Renal pelvis (tissue), 12 donors: ENCODE results near the gene AIRE. TPM values are rescaled to one million over a fixed set of nuclear protein-coding genes. Genes with fewer than 3 reads are reported as not detected.
"Not testable (repeated sequence)": the region's sequence is repeated elsewhere in the genome, so short reads cannot be mapped to it uniquely, and the experiment has no call there.

Source experiments
- DNase-seq: peaks from one replicate; pipeline ENCODE4 v3.0.0-alpha.2; 2013
- long read RNA-seq, 16 experiments: transcript quantifications; one replicate each; lab custom pipeline, GENCODE V29; 2026
- polyA plus RNA-seq, 3 donors: library from polyadenylated mRNA; unstranded; fragments of 120-200 nt; gene quantifications; one replicate each; pipeline ENCODE4 v1.2.1, GENCODE V29; 2013; ENCODE audit not compliant: insufficient read length in 3 of 3

The AIRE gene
- under 1 TPM; 0.44 to 0.99 (median 0.52) TPM for polyA plus RNA-seq
- long read RNA-seq, donor 1 = 0 reads
- long read RNA-seq, donor 2 = 0 reads
- long read RNA-seq, donor 3 = 0 reads
- long read RNA-seq, donor 4 = 0 reads
- long read RNA-seq, donor 5 = 0 reads
- long read RNA-seq, donor 6 = 0 reads
- long read RNA-seq, donor 7 = 0 reads
- long read RNA-seq, donor 8 = 0 reads
- long read RNA-seq, donor 9 = 0 reads
- long read RNA-seq, donor 10 = 0 reads
- long read RNA-seq, donor 11 = 0 reads
- long read RNA-seq, donor 12 = 0 reads
- long read RNA-seq, donor 13 = 0 reads
- long read RNA-seq, donor 14, partial matches to known transcripts = 0 of 1 reads
- long read RNA-seq, donor 14, other reads (novel, unspliced or antisense) = 0 of 1 reads
- long read RNA-seq, donor 15 = 0 reads
- long read RNA-seq, donor 16, partial matches to known transcripts = 0 of 1 reads
- long read RNA-seq, donor 16, other reads (novel, unspliced or antisense) = 0 of 1 reads

DNA sequence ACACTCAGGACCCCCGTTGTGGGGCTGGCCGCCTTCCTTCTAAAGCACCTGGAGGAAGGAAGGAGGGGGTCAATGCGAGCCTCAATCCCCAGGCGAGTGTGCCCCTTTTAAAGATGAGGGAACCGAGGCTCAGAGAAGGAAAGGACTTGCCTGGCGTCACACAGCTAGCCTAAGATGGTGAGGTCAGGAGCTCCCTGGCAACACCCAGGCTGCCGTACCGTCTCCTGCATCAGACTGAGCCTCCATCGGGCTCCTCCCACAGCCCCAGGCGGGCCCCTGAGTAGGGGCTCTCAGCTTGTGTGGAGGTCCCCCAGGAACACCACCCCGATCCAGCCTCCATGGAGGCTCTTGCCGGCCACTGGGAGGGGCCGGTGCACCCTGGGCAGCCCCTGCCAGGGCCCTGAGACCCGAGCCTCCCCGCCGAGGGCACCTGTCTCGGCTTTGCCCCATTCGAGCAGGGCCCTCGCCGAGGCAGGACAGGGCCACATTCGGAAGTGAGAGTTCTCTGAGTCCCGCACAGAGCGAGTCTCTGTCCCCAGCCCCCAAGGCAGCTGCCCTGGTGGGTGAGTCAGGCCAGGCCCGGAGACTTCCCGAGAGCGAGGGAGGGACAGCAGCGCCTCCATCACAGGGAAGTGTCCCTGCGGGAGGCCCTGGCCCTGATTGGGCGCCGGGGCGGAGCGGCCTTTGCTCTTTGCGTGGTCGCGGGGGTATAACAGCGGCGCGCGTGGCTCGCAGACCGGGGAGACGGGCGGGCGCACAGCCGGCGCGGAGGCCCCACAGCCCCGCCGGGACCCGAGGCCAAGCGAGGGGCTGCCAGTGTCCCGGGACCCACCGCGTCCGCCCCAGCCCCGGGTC is at the start of gene AIRE:
Gene AIRE, plus strand, starts transcription at position 739 of the 855 bp plus-strand sequence. CDS start 131 bp downstream, outside the sequence.
- DNase-seq = no peak

DNA sequence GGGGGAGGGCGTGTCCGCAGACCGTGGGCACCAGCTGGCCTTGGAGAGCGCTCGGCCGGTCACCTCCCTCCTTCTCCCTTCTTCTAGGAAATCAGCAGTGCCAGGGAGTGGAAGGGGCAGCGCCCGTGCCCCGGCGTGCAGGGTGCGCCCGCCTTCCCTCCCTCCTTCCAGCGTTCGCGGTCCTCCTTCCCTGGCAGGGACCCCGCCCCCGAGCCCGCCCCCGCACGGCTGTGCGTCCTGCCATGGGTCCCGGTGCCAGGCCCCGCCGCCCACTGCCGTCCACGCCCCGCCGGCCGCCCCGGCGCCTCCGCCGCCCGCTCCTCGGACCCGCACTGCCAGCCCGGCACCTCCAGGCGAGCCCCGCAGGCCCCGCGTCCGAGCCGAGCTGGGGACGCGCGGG is 45.3 kb upstream of the AIRE start:
- DNase-seq = not testable (repeated sequence)

- DNase-seq = not testable (repeated sequence)
Measured at GRCh38 chr21:44240842-44241241, 44.8 kb upstream of the AIRE start, which contains the start of gene ICOSLG. TSS of gene ICOSLG (minus strand) at chr21:44240943. CDS start at chr21:44240817, 126 bp downstream.

GRCh38 chr21:44241281-44241680 is 44.4 kb upstream of the AIRE start:
- not testable (repeated sequence) for DNase-seq

DNA sequence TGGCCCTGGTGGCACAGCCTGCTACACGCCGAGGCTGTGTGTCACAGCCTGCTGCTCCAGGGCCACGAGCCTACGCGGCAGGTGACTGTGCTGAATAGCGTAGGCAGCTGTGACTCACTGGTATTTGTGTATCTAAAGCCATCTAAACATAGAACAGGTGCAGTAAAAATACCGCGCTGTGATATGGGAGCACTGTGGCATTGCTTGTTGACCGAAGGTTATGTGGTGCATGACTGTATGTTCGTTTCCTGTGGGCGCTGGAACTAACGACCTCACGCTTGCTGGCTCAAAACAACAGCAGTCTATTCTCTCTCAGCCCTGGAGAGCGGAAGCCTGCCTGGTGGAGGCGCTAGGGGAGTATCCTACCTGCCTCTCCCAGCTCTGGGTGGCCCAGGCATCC is 41.7 kb upstream of the AIRE start:
- DNase-seq = not testable (repeated sequence)

DNA sequence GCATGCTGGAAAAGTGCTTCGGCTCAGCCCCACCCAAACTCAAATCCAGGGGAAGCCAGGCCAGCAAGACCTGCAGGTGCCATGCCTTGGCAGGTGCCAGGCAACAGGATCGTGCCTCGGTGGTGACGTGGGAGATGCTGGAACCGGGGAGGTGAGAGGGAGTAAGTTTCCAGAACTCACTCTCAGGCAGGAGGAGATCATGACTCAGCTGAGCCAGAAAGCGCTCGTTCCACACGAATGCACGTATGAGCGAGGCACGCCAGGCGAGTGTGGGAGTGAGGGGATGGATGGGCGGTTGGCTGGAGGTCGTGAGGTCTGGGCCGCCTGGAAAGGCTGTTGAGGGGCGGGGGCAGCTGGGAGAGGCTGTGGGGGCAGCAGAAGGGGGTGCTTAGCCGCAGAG is 37.8 kb upstream of the AIRE start:
- DNase-seq = not testable (repeated sequence)

DNA sequence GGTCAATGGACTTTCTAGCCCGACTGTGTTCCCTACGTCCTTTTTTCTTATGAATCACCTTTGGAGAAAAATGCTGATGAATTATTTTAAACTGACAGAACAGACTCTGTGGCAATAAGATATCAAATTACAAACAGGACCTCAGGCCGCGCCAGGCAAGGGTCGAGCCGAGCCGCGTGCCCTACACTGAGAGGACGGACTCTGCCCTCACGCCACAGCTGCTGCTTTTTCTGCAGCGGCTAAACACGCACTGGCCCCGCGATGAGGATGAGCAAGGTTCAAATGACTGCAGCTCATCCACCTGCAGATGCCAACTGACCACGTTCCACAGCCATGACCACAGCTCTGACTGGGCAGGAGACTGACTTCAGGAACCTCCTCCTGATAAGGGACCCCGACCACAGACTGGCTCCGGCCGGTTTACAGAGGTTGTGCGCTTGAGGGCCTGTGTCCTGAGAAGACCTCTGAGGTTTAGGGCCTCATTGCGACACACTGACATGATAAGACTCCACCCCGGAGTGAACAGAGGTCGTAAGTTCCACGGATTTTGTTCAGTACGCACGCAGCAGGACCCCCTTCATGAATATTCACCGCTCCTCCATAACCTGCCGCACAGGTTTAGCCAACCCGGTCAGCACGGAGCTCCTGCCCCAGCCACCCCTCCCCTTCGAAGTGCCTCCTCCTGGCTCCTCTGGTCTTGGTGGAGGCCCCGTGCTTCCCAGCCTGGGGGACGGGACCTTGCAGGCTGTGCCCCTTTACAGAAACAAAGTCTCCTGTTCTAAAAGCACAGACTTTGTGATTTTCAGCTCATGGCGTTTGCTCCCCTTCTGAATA is 36.3 kb upstream of the AIRE start:
- DNase-seq = not testable (repeated sequence)

DNA sequence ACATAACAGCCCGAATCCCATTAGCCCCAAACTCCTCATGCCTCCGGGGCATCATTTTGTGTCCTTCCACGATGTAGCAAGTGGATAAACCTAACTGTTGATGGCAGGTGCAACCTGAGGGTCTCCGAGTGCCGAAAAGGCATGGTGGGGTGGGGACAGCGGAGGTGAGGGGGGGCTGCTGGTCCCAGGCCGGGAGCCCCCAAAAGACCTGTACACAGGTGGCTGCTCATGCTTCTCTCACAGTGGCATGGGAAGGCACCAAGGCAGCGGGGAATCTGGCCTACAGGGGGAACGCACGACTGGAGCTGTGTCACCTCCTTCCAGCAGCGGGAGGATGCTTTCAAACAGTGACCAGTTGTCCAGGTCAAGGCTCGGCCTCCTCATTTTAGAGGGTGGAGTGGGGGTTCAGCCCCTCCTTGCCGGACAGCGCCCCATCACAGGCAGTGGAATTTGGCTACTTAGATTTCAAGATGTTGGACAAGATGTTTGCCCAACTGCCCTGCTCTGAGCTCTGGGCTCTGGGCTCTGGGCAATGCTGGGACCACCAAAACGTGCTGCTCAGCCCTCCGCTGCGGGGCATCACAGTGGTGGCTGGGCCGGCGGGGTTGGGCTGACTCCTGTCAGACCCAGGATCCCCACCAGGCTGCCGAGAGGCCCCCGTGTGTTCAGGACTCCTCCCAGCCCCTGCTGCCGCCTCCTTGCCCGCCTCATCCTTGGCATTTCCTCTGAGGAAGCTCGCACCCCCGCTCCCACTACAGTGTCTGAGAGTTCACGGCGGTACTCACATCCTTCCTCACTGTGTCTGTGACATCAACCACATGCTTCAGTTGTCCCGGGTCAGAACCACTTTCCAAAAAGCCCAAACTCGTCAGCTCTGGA is 31.6 kb upstream of the AIRE start:
- DNase-seq = no peak

DNA sequence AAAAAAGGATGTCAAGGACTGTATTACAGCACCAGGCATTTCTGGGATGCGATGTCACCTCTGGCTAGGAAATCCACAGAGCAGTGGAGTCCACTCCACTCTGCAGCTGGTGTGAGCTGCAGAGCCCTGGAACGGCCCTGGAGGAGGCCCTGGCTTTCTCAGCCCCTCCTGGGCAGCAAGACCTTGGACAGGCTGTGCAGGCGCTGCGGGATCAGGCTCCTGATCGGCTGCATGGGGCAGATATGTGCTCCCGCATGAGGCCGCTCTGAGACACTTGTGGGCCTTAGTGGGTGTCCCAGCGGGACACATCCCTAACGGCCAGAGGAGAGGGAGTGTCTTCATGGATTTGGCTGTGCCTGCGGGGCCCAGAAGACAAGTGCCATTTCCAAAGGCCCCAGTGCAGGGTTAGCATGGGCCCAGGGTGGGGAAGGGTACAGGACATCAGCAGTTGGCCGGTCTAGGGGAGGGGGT is 30.1 kb upstream of the AIRE start:
- no peak for DNase-seq

GRCh38 chr21:44258056-44258725 is 27.5 kb upstream of the AIRE start:
- DNase-seq = no peak

- no peak for DNase-seq
Measured at GRCh38 chr21:44259082-44259705, 26.5 kb upstream of the AIRE start.

GRCh38 chr21:44260066-44260465 is 25.6 kb upstream of the AIRE start:
- no peak for DNase-seq

- no peak for DNase-seq
Measured at GRCh38 chr21:44260791-44261631, 24.7 kb upstream of the AIRE start.

DNA sequence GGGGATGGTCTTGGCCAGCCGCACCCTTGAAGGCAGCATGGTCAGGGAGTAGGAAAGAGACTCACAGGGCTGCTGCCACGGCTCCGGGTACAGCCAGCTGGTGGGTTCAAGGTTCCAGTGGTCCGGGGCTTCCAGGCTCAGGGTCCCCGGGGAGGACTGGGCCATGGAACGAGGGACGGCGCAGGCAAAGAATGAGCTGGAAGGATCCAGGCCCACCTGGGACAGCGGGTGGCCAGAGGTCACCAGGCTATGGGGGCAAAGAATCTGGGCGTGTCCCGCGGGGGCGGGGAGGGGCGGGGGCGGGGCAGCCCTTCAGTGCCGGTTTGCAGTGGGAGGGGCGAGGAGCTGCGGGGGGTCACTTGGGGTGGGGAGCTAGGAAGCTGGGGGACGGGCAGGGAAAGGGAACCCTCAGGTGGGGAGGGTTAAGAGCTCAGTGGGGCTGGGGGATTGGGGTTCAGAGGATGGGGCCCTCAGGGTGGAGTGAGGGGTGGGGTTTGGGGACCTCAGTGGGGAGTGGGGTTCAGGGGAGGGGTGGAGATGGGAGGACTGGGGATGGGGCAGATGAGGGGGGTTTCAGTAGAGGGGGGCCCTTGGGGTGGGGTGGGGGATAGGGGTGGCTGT is 23.9 kb upstream of the AIRE start, which contains the start of gene DNMT3L:
Gene DNMT3L, minus strand, starts transcription at position 223 of the 621 bp plus-strand sequence. CDS start 638 bp downstream, outside the sequence.
- no peak for DNase-seq

DNA sequence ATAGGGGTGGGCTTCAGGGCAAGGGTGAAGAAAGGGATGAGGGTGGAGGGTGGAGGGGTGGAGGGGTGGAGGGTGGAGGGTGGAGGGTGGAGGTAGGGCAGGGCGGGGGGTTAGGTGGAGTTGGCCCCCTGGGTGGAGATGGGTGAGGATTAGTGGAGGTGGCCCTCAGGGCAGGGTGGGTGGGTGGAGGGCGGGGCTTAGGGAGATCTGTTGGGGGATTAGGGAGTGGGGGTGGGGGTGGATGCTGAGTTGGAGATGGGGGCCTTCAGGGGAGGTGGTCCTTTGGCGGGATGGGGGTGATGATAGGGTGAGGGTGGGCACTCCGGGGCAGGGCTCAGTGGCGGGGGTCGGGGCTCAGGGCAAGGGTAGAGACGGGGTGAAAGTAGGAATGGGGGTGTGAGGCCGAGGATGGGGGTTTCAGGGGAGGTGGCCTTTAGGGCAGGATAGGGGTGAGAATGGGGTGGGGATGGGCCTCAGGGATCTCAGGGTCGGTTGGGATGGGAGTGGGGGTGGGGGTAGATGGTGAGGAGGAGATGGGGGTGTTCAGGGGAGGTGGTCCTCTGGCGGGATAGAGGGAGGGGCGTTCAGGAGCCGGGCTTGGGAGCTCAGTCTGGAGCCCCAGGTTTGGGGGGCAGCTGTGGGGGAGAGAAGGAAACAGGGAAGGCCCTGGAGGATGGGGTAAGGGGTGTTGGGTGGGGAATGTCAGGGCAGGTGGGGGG is 23.2 kb upstream of the AIRE start:
- DNase-seq = no peak

GRCh38 chr21:44263221-44263760 is 22.4 kb upstream of the AIRE start:
- DNase-seq = peak; percentile 34

DNA sequence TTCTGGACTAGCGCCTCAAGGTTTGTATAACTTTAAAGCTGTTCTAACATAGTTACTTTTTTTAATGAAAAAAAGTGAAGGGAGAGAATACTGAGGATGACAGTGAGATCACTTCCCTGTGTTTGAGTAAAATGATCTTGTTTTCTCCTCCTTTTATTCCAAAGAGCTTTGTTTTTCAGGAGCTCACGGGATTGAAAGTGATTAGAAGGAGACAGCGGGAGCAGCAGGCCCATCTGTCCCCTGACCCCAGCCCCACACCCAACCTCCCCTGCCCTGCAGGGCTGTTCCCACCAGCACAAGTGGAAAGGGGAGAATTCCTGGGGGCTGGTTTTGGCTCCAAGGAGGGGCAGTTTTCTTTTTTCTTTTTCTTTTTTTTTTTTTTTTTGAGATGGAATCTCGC is 21.9 kb upstream of the AIRE start:
- DNase-seq = no peak
